GM13977 (cell line): ENCODE results near the gene GBX2.

Source experiments
- DNase-seq: peaks from one replicate; pipeline ENCODE4 v3.0.0; 2012; ENCODE audit warnings: low spot score
- CTCF ChIP-seq: IDR thresholded peaks from 2 replicates; pipeline ENCODE4 v1.5.1; 2012; ENCODE audit warnings: mild to moderate bottlenecking, control low read depth; ENCODE audit not compliant: insufficient read depth; ENCODE audit errors: extremely low read depth, missing control alignments
- in situ Hi-C: fragments of 300-500 bp; cut with MboI; formaldehyde crosslinking; loops from one replicate; pipeline ENCODE4 v1.12.0; 2022; ENCODE audit warnings: low sequenced_read_pairs, low pct_unique_long_range_greater_than_20kb, mixed read lengths, inconsistent platforms; ENCODE audit not compliant: unreplicated experiment

Gene GBX2

DNA sequence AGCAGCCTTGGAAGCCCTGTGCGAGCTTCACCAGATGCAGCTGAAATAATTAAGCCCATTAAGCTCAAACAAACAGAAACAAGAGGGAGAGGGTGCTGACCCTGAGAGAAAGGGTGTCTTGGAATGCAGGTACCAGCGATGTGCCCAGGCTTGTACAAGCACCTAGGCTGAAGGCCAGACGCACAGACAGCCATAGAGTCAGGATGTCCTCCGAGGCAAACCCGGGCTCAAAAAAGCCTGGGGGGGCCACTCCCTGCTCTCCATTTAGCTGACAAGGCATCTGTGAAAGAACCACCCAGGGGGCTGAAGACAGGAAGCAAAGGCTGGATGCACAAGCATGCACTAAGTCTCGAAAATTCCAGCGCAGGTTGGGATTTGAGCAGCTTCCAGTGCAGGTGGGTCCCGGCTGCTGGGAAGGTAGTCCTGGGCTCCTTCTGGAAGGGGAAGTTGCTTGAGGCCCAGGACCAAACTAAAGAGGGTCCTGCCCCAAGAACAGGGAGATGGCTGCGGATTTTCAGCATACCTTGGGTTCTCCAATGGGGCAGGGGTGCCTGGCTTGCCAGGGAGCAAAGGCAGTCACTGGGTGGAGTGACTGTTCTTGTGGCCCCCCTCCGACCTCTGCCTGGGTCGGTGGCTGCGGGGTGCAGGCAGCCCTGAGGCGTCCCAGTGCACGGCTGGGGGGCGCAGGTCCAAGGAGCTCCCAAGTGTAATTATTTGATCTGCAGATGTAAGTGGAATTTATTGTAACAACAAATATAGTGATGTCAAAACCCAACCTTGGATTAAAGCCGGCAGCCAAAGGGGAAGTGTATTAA, 5.9 kb downstream of the GBX2 start:
- in situ Hi-C loops, result no loop called here
- TF ChIP-seq CTCF, result no peak
- DNase-seq, result peak; percentile 47

GRCh38 chr2:236161531-236161930, 6.7 kb downstream of the GBX2 start:
- no peak for DNase-seq
- in situ Hi-C loops, result no loop called here
- no peak for TF ChIP-seq CTCF

GRCh38 chr2:236161082-236161462, 7.1 kb downstream of the GBX2 start:
- no peak for TF ChIP-seq CTCF
- in situ Hi-C loops, result no loop called here
- DNase-seq, result peak; percentile 41

GRCh38 chr2:236160366-236161081, 7.7 kb downstream of the GBX2 start:
- in situ Hi-C loops, result no loop called here
- no peak for TF ChIP-seq CTCF

DNA sequence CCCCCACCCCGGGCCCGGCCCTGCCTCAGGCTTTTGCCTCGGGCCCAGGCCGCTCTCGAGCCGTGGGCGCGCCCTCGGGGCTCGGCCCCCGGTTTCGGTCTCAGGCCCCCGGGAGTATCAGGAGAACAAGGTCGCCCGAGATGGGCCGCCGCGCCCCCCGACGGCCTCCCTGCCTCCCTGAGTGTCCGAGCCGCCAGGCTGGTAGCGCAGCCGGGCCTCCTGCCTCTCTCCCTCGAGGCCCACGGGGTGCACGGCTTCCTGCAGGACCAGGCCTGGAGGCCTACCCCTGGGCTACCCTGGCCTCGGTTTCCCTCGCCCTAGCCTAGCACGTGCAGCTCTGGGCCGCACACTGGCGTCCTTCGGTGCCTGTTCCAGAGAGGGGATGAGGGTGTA, 8.4 kb downstream of the GBX2 start:
- DNase-seq, result peak; percentile 29
- in situ Hi-C loops, result no loop called here
- TF ChIP-seq CTCF, result no peak

More at GRCh38 chr2:236160366-236161081, 7.7 kb downstream of the GBX2 start:
- peak; percentile 19 for DNase-seq

- no peak for DNase-seq
- TF ChIP-seq CTCF, result no peak
- in situ Hi-C loops, result no loop called here
Measured at GRCh38 chr2:236158969-236159777, 9.0 kb downstream of the GBX2 start.
